HG03108 (cell line): ENCODE measurements around the gene AURKAIP1.
"Not testable (repeated sequence)": the region's sequence is repeated elsewhere in the genome, so short reads cannot be mapped to it uniquely, and the experiment has no call there.

Experiments used
- ATAC-seq: cut with Tn5 transposase; IDR thresholded peaks from one replicate; pipeline ENCODE4 v1.9.1; 2021; ENCODE audit warnings: moderate library complexity; ENCODE audit not compliant: unreplicated experiment

AURKAIP1 gene

GRCh38 chr1:1387098-1388077 is 12.4 kb upstream of the AURKAIP1 start:
- ATAC-seq: no peak

- ATAC-seq: no peak
These were observed 10.9 kb upstream of the AURKAIP1 start for GRCh38 chr1:1385931-1386330.

- ATAC-seq: not testable (repeated sequence)
These were observed 10.3 kb upstream of the AURKAIP1 start for GRCh38 chr1:1385339-1385738.

GRCh38 chr1:1381294-1381693 is 6.3 kb upstream of the AURKAIP1 start:
- no peak for ATAC-seq

- ATAC-seq: no peak
These were observed 5.9 kb upstream of the AURKAIP1 start for GRCh38 chr1:1380860-1381259.

- ATAC-seq: no peak
These were observed 2.7 kb upstream of the AURKAIP1 start for GRCh38 chr1:1377540-1378205.

- ATAC-seq: no peak
These were observed 1.7 kb upstream of the AURKAIP1 start for GRCh38 chr1:1376551-1377226.

- ATAC-seq: no peak
These were observed 448 bp downstream of the AURKAIP1 start for GRCh38 chr1:1374589-1374928.

GRCh38 chr1:1373815-1374588 is 1.0 kb downstream of the AURKAIP1 start:
- ATAC-seq: no peak

GRCh38 chr1:1373051-1373814 is 1.8 kb downstream of the AURKAIP1 start:
- no peak for ATAC-seq

GRCh38 chr1:1371746-1372711 is 3.0 kb downstream of the AURKAIP1 start:
- no peak for ATAC-seq

GRCh38 chr1:1371364-1371745 is 3.7 kb downstream of the AURKAIP1 start:
- no peak for ATAC-seq

- ATAC-seq: no peak
These were observed 4.2 kb downstream of the AURKAIP1 start for GRCh38 chr1:1370771-1371300.

- not testable (repeated sequence) for ATAC-seq
These were observed 4.9 kb downstream of the AURKAIP1 start for GRCh38 chr1:1370094-1370493.

GRCh38 chr1:1367315-1367714 is 7.7 kb downstream of the AURKAIP1 start:
- no peak for ATAC-seq

GRCh38 chr1:1366699-1367066 is 8.3 kb downstream of the AURKAIP1 start:
- no peak for ATAC-seq

- no peak for ATAC-seq
These were observed 8.9 kb downstream of the AURKAIP1 start for GRCh38 chr1:1365875-1366698.

- no peak for ATAC-seq
These were observed 10.7 kb downstream of the AURKAIP1 start for GRCh38 chr1:1364266-1364665.
